ENCODE measurements around the gene MAP7D2.
A peak's percentile ranks its signal among the peaks of the same experiment; 100 is the strongest.

MAP7D2 gene

DNA sequence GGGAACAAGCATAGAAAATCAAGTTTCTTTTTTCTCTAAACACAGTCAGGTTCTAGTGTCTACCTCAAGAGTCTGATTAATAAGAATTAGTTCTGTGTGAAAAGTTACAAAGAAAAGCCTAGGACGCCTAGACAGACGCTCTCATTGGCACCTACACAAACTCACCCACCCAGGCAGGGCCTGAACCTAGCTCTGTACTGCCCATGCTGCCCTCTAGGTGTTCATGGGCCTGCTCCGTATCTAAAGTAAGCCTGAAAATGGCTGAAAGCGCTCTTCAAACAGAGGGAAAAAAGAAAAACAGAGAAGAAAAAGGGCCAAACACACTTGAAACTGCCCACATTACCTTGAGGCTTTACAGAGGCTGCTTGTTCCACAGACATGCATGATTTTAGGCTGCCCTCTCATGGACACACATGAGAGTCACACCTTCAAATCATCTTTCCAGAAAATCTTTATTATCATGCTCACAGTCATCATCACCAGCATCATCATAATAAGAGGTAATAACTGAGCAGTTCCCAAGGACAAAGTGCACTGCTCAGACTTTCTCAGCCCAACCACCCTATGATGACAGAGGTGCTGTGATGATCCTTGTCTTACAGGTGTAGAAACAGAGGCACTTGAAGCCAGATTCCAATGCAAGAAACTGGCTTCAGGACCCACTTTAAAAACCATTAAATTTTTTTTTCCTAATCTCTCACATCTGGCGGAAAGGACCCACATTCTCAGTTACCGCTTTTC lies 49.6 kb downstream of the MAP7D2 start:
- H3K4me1 ChIP-seq, result no peaks in the 10 kb centered on the region
- no peaks in the 10 kb centered on the region for H3K9me3 ChIP-seq
- TF ChIP-seq, protein P1, sequence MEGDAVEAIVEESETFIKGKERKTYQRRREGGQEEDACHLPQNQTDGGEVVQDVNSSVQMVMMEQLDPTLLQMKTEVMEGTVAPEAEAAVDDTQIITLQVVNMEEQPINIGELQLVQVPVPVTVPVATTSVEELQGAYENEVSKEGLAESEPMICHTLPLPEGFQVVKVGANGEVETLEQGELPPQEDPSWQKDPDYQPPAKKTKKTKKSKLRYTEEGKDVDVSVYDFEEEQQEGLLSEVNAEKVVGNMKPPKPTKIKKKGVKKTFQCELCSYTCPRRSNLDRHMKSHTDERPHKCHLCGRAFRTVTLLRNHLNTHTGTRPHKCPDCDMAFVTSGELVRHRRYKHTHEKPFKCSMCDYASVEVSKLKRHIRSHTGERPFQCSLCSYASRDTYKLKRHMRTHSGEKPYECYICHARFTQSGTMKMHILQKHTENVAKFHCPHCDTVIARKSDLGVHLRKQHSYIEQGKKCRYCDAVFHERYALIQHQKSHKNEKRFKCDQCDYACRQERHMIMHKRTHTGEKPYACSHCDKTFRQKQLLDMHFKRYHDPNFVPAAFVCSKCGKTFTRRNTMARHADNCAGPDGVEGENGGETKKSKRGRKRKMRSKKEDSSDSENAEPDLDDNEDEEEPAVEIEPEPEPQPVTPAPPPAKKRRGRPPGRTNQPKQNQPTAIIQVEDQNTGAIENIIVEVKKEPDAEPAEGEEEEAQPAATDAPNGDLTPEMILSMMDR (IDR thresholded peaks at IDR 0.05; ENCODE audit: low read depth, low read length), result peak; percentile 60
- H3K36me3 ChIP-seq, result no peaks in the 10 kb centered on the region
- peak; percentile 14 for DNase-seq
- no peak overlapping the region for H3K4me3 ChIP-seq (ENCODE audit: low read depth, low read length)
- no peaks in the 10 kb centered on the region for H3K27me3 ChIP-seq

DNA sequence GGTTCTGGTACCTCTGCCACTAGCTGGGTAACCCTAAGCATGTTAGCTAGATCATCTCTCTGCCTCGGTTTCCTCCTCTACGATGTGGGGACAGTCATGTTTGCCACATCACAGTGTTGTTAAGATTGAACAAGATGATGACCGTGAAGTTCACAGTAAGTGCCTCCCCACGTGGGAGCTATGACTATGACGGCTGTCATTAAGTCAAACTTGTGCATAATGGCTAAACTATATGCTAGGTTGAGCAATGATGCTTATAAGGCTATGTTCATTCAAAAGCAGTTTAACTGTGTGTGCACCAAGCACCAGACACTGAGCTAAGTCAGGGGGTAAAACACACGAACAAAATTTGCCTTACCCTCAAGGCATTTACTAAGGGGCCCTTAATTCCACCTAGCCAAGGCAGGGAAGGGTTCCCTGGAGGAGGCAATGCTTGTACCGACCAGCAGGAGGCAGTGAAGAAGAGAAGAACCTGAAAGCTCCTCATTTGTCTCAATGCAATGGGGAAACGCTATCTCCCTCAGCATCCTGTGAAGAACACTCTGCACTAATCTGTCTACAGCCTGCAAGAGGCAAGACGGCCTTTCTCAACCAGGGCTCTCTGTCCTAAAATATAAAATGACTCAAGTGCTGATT lies 52.9 kb downstream of the MAP7D2 start:
- Histone ChIP-seq H3K27me3 (no peaks in the 10 kb centered on the region), H3K4me1 (no peaks in the 10 kb centered on the region), H3K4me3 (ENCODE audit: low read depth, low read length) (no peak overlapping the region), H3K36me3 (no peaks in the 10 kb centered on the region), H3K9me3 (no peaks in the 10 kb centered on the region)
- TF ChIP-seq, protein P1 (IDR thresholded peaks at IDR 0.05; ENCODE audit: low read depth, low read length), result peak; percentile 31
- no peak for DNase-seq

DNA sequence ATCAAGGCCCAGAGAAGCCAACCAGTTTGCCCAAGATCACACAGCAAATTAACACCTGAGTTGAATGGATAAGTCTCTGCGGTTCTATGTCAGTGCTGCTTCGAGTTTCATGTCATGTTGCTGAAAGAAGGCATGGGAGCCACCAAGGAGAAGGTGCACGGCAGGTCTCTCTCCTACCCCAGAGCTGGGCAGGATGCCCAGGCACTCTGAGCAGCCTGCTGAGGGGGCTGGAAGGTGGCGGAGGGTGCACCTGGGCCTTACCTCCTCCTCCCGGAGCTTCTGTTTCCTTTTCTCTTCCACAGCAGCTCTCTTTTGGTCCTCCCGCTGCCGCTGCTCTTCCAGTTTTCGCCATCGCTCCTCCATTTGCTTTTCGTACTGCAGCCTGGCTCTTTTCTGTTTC lies 53.6 kb downstream of the MAP7D2 start:
- TF ChIP-seq, protein P1 (IDR thresholded peaks at IDR 0.05; ENCODE audit: low read depth, low read length), result no peak
- Histone ChIP-seq H3K9me3 (no peaks in the 10 kb centered on the region), H3K27me3 (no peaks in the 10 kb centered on the region), H3K4me3 (ENCODE audit: low read depth, low read length) (no peak overlapping the region), H3K4me1 (no peaks in the 10 kb centered on the region), H3K36me3 (no peaks in the 10 kb centered on the region)
- DNase-seq, result no peak

DNA sequence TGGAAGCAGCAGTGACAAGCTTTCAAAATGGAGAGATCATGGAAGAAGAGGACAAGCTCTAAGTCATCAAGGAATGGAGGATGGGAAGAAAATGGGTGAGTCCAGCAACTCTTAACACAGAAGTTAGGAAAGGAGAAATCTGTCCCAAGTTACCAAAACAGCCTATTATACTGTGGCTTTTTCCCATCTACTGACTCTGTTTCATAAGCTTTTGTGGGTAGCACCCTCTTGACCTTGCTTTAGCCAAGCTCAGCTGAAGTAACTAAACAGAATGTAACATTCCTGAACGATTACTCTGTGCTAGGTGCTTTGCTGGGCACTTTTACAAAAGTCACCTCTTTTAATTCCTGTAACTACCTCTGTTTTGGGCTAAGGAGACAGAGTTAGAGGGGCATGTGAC lies 54.9 kb downstream of the MAP7D2 start:
- H3K4me3 ChIP-seq (ENCODE audit: low read depth, low read length), result no peak overlapping the region
- no peaks in the 10 kb centered on the region for H3K4me1 ChIP-seq
- H3K9me3 ChIP-seq, result no peaks in the 10 kb centered on the region
- TF ChIP-seq, protein P1 (IDR thresholded peaks at IDR 0.05; ENCODE audit: low read depth, low read length), result no peak
- DNase-seq, result no peak
- H3K27me3 ChIP-seq, result no peaks in the 10 kb centered on the region
- H3K36me3 ChIP-seq, result no peaks in the 10 kb centered on the region

DNA sequence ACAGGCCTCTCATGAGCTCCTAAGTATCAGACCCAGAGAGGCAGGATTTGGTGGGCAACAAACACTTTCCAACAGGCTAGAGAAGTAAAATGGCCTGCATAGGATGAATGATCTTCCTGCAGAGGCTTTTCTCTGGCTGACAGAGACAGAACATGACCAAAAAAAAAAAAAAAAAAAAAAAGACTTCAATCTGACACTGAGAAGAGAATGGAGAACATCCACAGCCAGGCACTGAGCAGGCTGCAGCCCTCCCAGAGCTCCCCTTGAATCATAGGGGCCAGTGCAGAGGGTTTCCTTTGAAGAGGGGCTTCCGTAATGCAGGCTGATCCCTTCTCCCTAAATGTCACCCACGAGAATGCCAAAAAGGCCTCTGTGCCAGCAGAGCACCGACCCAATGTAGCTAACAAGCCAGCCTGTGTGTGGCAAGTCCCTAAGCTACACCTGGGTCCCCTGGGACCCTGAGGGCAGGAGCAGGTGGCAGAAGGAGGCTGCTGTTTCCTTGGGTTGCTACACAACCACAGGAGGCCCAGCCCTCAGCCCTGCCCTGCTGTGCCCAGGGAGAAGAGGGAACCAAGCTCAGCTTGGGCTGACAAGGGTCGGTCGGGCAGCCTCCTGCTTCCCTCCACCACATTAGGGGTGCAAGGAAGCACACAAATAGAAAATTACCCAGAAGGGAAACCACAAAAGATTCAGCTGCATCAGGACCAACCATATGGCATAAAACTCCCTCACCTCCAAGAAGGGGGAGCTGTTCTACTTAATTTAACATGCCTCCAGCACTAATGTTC lies 55.6 kb downstream of the MAP7D2 start:
- DNase-seq, result no peak
- Histone ChIP-seq H3K4me1 (no peaks in the 10 kb centered on the region), H3K36me3 (no peaks in the 10 kb centered on the region), H3K9me3 (no peaks in the 10 kb centered on the region), H3K27me3 (no peaks in the 10 kb centered on the region), H3K4me3 (ENCODE audit: low read depth, low read length) (no peak overlapping the region)
- TF ChIP-seq, protein P1 (IDR thresholded peaks at IDR 0.05; ENCODE audit: low read depth, low read length), result no peak

All from BE2C (cell line).